ENCODE data around the gene CACNA1A. TPM values are rescaled to one million over a fixed set of nuclear protein-coding genes. Genes with fewer than 3 reads are reported as not detected.

CACNA1A gene
- total and polyA plus RNA-seq, 3 experiments from 2014 or later, result 0.20 to 0.42 TPM; not detected in 1

DNA sequence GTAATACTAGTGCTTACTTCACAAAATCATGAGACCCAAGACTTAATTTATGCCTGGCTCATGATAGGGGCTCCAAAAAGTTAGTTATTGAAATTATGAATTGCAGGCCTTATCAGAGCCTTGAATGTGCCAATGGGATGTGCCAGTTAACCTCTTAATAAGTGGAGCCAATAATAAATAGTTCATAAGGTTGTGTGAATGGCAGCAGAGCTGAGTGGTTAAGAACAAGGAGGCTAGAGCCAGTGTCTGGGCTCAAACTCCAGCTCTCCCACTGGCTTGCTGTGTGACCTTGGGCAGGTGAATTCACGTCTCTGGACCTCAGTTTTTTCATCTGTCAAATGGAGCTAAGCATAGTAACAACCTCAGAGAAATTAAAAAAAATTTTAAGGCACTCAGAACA is 222.4 kb downstream of the CACNA1A start:
- Mint-ChIP-seq H3K4me1 (no peaks in the 10 kb centered on the region), H3K27me3 (peaks cover 6 to 16% of the 10 kb centered on the region in 2 donors), H3K36me3 (no peaks in the 10 kb centered on the region), H3K4me3 (no peak overlapping the region), H3K9me3 (no peaks in the 10 kb centered on the region), H3K27ac (peak overlapping the region in 1 of 8 donors; percentile 29)
- Histone ChIP-seq H3K9me3 (ENCODE audit: low read length) (no peaks in the 10 kb centered on the region), H3K36me3 (ENCODE audit: insufficient read depth, low read length) (no peaks in the 10 kb centered on the region), H3K27me3 (ENCODE audit: insufficient read depth, low read length, poor library complexity, severe bottlenecking) (peaks cover 3% of the 10 kb centered on the region), H3K4me1 (ENCODE audit: insufficient read depth, low read length) (no peaks in the 10 kb centered on the region), H3K4me3 (ENCODE audit: low read length) (no peak overlapping the region), H3K27ac (ENCODE audit: low read depth, low read length) (no peak overlapping the region)
- CTCF ChIA-PET, result no interaction called here
- DNase-seq, result no peak
- POLR2A ChIA-PET, result no interaction called here

- Mint-ChIP-seq H3K9me3 (no peaks in the 10 kb centered on the region), H3K4me1 (peaks cover 9 to 11% (median 9%) of the 10 kb centered on the region in 3 donors), H3K27ac (no peak overlapping the region), H3K36me3 (no peaks in the 10 kb centered on the region), H3K4me3 (no peak overlapping the region), H3K27me3 (peaks cover 4 to 20% of the 10 kb centered on the region in 2 donors)
- Histone ChIP-seq H3K27me3 (ENCODE audit: insufficient read depth, low read length, poor library complexity, severe bottlenecking) (peaks cover 3% of the 10 kb centered on the region), H3K9me3 (ENCODE audit: low read length) (no peaks in the 10 kb centered on the region), H3K36me3 (ENCODE audit: insufficient read depth, low read length) (no peaks in the 10 kb centered on the region), H3K4me3 (ENCODE audit: low read length) (no peak overlapping the region), H3K4me1 (ENCODE audit: insufficient read depth, low read length) (peaks cover 4% of the 10 kb centered on the region), H3K27ac (ENCODE audit: low read depth, low read length) (no peak overlapping the region)
- DNase-seq, result no peak
- POLR2A ChIA-PET, result no interaction called here
- CTCF ChIA-PET, result no interaction called here
Observed at GRCh38 chr19:13282486-13283065, 223.7 kb downstream of the CACNA1A start.

DNA sequence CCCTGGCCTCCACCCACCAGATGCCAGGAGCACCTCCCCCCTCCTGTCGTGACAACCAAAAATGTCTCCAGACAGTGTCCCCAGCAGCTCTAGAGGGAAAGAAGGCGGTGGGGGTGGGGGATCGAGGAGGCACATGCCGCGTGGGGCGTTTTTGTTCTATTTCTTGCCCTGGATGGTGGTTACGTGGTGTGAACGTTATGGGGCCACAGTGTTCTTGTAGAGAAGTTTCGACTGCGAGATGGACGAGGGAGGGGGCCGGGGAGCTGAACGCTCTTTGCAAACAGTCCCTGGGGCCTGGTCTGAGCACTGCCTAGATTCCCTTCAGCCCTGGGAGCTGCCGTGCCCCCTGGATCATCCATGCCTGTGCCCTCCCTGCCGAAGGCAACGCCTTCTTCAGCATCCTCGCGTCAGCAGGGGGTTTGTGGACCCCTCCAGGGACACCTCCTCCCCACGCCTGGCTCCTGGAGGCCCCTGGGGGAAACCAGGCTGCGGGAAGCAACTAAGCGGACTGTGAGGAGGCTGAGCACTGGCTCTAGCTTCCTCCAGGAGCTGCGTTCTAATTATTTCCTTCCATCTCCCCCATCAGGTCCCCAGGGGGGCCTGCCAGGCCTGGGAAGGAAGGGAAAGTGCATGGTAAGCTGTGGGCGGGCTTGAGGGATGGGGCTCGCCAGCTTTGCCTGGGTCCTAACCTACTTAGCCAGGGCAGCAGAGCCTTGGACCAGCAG is 224.6 kb downstream of the CACNA1A start:
- H3K27me3 Mint-ChIP-seq, result peaks cover 4 to 20% of the 10 kb centered on the region in 2 donors
- H3K4me3 Mint-ChIP-seq, result peak overlapping the region in 1 of 7 donors; percentile 19
- no peaks in the 10 kb centered on the region for H3K9me3 Mint-ChIP-seq
- no peaks in the 10 kb centered on the region for H3K36me3 ChIP-seq (ENCODE audit: insufficient read depth, low read length)
- H3K9me3 ChIP-seq (ENCODE audit: low read length), result no peaks in the 10 kb centered on the region
- H3K36me3 Mint-ChIP-seq, result no peaks in the 10 kb centered on the region
- H3K27me3 ChIP-seq (ENCODE audit: insufficient read depth, low read length, poor library complexity, severe bottlenecking), result peaks cover 3% of the 10 kb centered on the region
- ChIA-PET POLR2A (interaction anchor here (0.6 kb wide), 1 partner anchor 577 kb away, joined by 7 read pairs; no protein-coding TSS in a partner anchor), CTCF (no interaction called here)
- no peak overlapping the region for H3K27ac ChIP-seq (ENCODE audit: low read depth, low read length)
- peaks cover 9% of the 10 kb centered on the region for H3K4me1 ChIP-seq (ENCODE audit: insufficient read depth, low read length)
- H3K4me1 Mint-ChIP-seq, result peaks cover 15 to 18% (median 16%) of the 10 kb centered on the region in 3 donors
- H3K27ac Mint-ChIP-seq, result no peak overlapping the region
- no peak for DNase-seq
- H3K4me3 ChIP-seq (ENCODE audit: low read length), result no peak overlapping the region

GRCh38 chr19:13277104-13277809 is 229.0 kb downstream of the CACNA1A start:
- Mint-ChIP-seq H3K36me3 (no peaks in the 10 kb centered on the region), H3K4me1 (peaks cover 16 to 27% (median 24%) of the 10 kb centered on the region in 3 donors), H3K27ac (peak overlapping the region; percentile 15 to 89 (median 80)), H3K27me3 (peaks cover 5 to 11% of the 10 kb centered on the region in 2 donors), H3K4me3 (peak overlapping the region in 6 of 7 donors; percentile 26 to 87 (median 62)), H3K9me3 (peaks cover 0 to 3% (median 0%) of the 10 kb centered on the region in 5 donors)
- Histone ChIP-seq H3K4me1 (ENCODE audit: insufficient read depth, low read length) (peaks cover 9% of the 10 kb centered on the region), H3K9me3 (ENCODE audit: low read length) (no peaks in the 10 kb centered on the region), H3K27me3 (ENCODE audit: insufficient read depth, low read length, poor library complexity, severe bottlenecking) (peaks cover 3% of the 10 kb centered on the region), H3K36me3 (ENCODE audit: insufficient read depth, low read length) (no peaks in the 10 kb centered on the region), H3K27ac (ENCODE audit: low read depth, low read length) (no peak overlapping the region), H3K4me3 (ENCODE audit: low read length) (peak overlapping the region; percentile 40)
- CTCF ChIA-PET, result interaction anchor here (0.6 to 3.0 kb wide), 13 partner anchors 8 to 312 kb away, joined by 3 to 39 read pairs (median 4); no protein-coding TSS in a partner anchor
- peak; percentile 22 to 74 (median 64) for DNase-seq
- POLR2A ChIA-PET, result interaction anchor here (1.3 kb wide), 1 partner anchor 312 kb away, joined by 3 read pairs; no protein-coding TSS in a partner anchor

DNA sequence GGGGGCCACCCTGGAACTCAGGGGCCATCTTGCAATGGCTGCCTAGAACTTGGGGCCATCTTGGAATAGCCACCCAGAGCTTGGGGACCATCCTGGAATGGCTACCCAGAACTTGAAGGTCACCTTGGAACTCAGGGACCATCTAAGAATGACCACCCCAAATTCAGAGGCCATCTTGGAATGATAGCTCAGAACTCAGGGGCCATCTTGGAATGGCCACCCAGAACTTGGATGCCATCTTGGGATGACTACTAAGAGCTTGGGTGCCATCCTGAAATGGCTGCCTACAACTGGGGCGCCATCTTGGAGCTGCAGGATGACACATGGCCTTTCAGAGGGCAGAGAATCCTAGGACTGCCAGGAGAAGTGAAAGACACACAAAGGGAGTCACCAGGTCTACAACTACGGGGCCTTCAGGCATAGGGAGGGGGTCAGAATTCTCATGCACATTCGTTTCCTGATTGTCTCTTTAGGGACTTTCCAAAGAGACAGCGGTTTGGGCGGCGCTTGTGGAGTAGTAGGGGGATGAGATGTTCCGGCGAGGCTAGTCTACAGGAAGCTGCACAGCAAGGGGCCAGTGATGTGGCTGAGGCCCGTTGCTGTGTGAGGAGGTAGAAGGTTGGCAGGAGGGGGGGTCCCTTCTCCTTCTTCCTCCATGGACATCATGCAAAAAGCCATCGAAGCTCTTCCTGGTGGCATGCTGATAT is 231.1 kb downstream of the CACNA1A start:
- Mint-ChIP-seq H3K27me3 (peaks cover 2 to 8% of the 10 kb centered on the region in 2 donors), H3K27ac (peak overlapping the region in 1 of 8 donors; percentile 29), H3K4me3 (no peak overlapping the region), H3K36me3 (no peaks in the 10 kb centered on the region), H3K4me1 (peaks cover 16 to 27% (median 24%) of the 10 kb centered on the region in 3 donors), H3K9me3 (peaks cover 0 to 3% (median 0%) of the 10 kb centered on the region in 5 donors)
- CTCF ChIA-PET, result interaction anchor here (2.6 kb wide), 1 partner anchor 314 kb away, joined by 16 read pairs; no protein-coding TSS in a partner anchor
- Histone ChIP-seq H3K36me3 (ENCODE audit: insufficient read depth, low read length) (no peaks in the 10 kb centered on the region), H3K4me3 (ENCODE audit: low read length) (no peak overlapping the region), H3K27ac (ENCODE audit: low read depth, low read length) (no peak overlapping the region), H3K9me3 (ENCODE audit: low read length) (no peaks in the 10 kb centered on the region), H3K27me3 (ENCODE audit: insufficient read depth, low read length, poor library complexity, severe bottlenecking) (no peaks in the 10 kb centered on the region), H3K4me1 (ENCODE audit: insufficient read depth, low read length) (peaks cover 9% of the 10 kb centered on the region)
- no peak for DNase-seq
- POLR2A ChIA-PET, result interaction anchor here (0.7 kb wide), 1 partner anchor 583 kb away, joined by 3 read pairs; no protein-coding TSS in a partner anchor

DNA sequence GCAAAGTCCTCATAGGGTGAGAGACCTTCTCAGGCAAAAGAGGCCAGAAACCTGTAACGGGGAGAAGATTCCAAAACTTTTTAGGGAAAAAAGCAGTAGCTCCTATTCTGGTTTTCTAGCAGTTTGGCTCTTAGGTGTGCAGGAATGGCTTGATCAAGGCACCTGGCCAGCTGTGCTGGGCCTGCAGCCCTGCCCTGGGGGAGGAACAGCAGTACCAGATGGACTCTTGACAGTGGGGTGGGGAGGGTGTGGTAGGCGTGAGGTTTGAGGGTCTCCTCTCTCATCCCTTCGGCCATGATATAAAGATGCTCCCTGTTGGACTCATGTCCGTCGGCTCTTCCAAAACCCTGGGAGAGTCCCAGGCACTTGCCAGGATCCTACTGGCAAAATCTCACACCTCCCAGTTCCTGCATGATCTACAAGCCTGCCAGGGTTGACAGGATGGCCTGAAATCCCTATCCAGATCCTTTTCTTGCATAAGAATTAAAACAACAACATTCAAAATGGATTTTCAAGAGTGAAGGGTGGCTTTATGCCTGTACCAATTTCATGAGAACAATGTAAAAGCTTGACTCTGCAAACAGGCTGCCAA is 235.7 kb downstream of the CACNA1A start:
- CTCF ChIA-PET, result interaction anchor here (0.6 kb wide), 1 partner anchor 218 kb away, joined by 3 read pairs; no protein-coding TSS in a partner anchor
- H3K4me3 ChIP-seq (ENCODE audit: low read length), result no peak overlapping the region

GRCh38 chr19:13269348-13269747 is 236.9 kb downstream of the CACNA1A start:
- POLR2A ChIA-PET, result no interaction called here
- H3K4me3 ChIP-seq (ENCODE audit: low read length), result no peak overlapping the region
- no peak for DNase-seq
- no peaks in the 10 kb centered on the region for H3K4me1 ChIP-seq (ENCODE audit: insufficient read depth, low read length)
- H3K27me3 ChIP-seq (ENCODE audit: insufficient read depth, low read length, poor library complexity, severe bottlenecking), result no peaks in the 10 kb centered on the region
- H3K4me1 Mint-ChIP-seq, result no peaks in the 10 kb centered on the region
- H3K9me3 ChIP-seq (ENCODE audit: low read length), result no peaks in the 10 kb centered on the region
- H3K4me3 Mint-ChIP-seq, result no peak overlapping the region
- H3K36me3 ChIP-seq (ENCODE audit: insufficient read depth, low read length), result no peaks in the 10 kb centered on the region
- H3K27me3 Mint-ChIP-seq, result peaks cover 4% of the 10 kb centered on the region in 2 donors
- H3K36me3 Mint-ChIP-seq, result no peaks in the 10 kb centered on the region
- no peak overlapping the region for H3K27ac Mint-ChIP-seq
- no peaks in the 10 kb centered on the region for H3K9me3 Mint-ChIP-seq
- no peak overlapping the region for H3K27ac ChIP-seq (ENCODE audit: low read depth, low read length)
- CTCF ChIA-PET, result interaction anchor here (1.9 kb wide), 1 partner anchor 8 kb away, joined by 6 read pairs; no protein-coding TSS in a partner anchor

More for the DNA sequence above, 235.7 kb downstream of the CACNA1A start:
- POLR2A ChIA-PET, result no interaction called here
- Histone ChIP-seq H3K27me3 (ENCODE audit: insufficient read depth, low read length, poor library complexity, severe bottlenecking) (no peaks in the 10 kb centered on the region), H3K36me3 (ENCODE audit: insufficient read depth, low read length) (no peaks in the 10 kb centered on the region), H3K4me1 (ENCODE audit: insufficient read depth, low read length) (no peaks in the 10 kb centered on the region), H3K27ac (ENCODE audit: low read depth, low read length) (no peak overlapping the region), H3K9me3 (ENCODE audit: low read length) (no peaks in the 10 kb centered on the region)
- Mint-ChIP-seq H3K4me3 (no peak overlapping the region), H3K36me3 (no peaks in the 10 kb centered on the region), H3K4me1 (peaks cover under 1 to 6% (median 3%) of the 10 kb centered on the region in 3 donors), H3K27ac (no peak overlapping the region), H3K9me3 (peaks cover 0 to 3% (median 0%) of the 10 kb centered on the region in 5 donors), H3K27me3 (peaks cover 0 to 3% of the 10 kb centered on the region in 2 donors)
- DNase-seq, result no peak
